ENCODE data around the gene PNCK. TPM values are rescaled to one million over a fixed set of nuclear protein-coding genes. Genes with fewer than 3 reads are reported as not detected.

Gene PNCK
- total RNA-seq, 2 donors from 2014 or later = not detected

DNA sequence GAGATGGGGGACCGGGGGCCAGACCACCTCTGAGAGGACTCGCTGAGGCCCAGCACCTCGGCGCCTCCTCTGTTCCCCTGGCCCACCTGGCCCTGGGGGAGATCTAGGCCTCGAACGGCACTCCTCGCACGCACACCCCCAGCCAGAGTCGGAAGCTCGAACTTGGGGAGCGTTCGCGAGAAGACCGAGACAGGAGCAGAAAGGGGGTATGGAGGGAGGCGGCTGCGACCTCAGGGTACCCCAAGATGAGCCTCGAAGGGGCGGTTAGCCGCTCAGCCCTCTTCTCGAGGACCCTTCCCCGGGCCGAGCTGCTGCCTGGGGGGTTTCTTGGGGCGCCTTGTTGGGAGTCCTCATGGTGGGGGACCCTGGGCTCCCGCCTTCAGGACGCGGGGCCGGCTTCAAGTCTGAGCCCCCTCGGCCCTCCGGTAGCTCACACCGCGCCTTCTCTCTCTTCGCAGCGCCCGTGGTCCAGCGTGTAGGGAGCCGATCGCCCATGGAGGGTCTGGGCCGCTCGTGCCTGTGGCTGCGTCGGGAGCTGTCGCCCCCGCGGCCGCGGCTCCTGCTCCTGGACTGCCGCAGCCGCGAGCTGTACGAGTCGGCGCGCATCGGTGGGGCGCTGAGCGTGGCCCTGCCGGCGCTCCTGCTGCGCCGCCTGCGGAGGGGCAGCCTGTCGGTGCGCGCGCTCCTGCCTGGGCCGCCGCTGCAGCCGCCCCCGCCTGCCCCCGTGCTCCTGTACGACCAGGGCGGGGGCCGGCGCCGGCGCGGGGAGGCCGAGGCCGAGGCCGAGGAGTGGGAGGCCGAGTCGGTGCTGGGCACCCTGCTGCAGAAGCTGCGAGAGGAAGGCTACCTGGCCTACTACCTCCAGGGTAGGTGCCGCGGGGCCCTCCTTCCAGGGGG, 25.9 kb downstream of the PNCK start:
- Histone ChIP-seq H3K4me3 (no peak overlapping the region), H3K27me3 (peaks cover 0 to 5% of the 10 kb centered on the region in 2 donors), H3K9me3 (no peaks in the 10 kb centered on the region), H3K36me3 (replicated peaks in 1 of 2; ENCODE audit: insufficient read depth in 1 of 2, low read depth in 2 of 2) (no peaks in the 10 kb centered on the region), H3K27ac (no peak overlapping the region), H3K4me1 (peaks cover 17% of the 10 kb centered on the region)
- WGBS, 2 donors = 19% methylated on average over 70 of the region's 85 CpGs; no CpG with 5 or more reads in 1 of the 2 donors
- ATAC-seq (no peak), DNase-seq (peak in 2 of 4 donors; percentile 2 to 5)
- TF ChIP-seq, protein P1, sequence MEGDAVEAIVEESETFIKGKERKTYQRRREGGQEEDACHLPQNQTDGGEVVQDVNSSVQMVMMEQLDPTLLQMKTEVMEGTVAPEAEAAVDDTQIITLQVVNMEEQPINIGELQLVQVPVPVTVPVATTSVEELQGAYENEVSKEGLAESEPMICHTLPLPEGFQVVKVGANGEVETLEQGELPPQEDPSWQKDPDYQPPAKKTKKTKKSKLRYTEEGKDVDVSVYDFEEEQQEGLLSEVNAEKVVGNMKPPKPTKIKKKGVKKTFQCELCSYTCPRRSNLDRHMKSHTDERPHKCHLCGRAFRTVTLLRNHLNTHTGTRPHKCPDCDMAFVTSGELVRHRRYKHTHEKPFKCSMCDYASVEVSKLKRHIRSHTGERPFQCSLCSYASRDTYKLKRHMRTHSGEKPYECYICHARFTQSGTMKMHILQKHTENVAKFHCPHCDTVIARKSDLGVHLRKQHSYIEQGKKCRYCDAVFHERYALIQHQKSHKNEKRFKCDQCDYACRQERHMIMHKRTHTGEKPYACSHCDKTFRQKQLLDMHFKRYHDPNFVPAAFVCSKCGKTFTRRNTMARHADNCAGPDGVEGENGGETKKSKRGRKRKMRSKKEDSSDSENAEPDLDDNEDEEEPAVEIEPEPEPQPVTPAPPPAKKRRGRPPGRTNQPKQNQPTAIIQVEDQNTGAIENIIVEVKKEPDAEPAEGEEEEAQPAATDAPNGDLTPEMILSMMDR (IDR thresholded peaks at IDR 0.05) = no peak
- TF ChIP-seq POLR2A (IDR thresholded peaks at IDR 0.05) = no peak
- intact Hi-C loops (cut with DNase I) = no loop called here

DNA sequence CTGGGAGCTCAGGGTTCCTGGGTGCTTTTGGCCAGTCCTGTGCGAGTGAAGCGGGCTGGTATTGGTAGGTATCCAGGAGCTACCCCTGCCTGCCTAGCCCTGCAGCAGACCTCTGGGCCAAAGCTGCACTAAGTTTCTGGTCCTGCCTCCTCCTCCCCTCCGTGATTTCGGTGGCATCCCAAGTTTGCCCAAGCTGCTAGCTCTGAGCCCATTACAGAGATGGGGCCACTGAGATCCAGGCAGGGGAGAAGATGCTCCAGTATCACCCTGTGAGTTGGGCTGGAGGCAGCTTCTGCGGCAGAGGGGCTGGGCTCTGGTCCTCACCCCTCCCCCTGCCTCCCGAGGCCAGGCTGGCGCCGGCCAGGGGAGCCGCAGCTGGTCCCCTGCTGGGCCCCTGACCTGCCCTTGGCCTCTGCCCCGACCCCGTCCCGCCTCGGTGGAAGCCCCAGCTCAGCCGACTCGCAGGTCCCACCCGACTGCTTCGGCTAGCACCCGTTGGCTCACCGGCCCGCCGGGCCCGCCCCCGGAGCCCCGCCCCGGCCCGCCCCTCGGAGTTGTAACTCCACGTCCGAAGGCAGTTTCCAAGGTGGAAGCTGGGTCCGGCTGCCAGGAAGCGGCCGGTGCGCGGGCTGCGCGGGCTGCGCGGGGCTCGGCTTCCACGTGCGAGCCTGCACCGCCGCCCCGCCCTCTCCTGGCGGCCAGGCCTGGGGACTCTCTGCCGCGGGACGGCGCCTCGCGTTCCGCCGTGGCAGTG, 26.8 kb downstream of the PNCK start, which contains the start of gene DUSP9:
Gene DUSP9, plus strand, starts transcription at position 584 of the 754 bp plus-strand sequence. CDS start 751 bp downstream, outside the sequence.
- H3K9me3 ChIP-seq = no peaks in the 10 kb centered on the region
- TF ChIP-seq, protein P1 (IDR thresholded peaks at IDR 0.05) = peak in 1 of 7 experiments; percentile 4
- no peak for TF ChIP-seq POLR2A (IDR thresholded peaks at IDR 0.05)
- DNase-seq (peak; percentile 26 to 54 (median 34)), ATAC-seq (peak; percentile 72)
- intact Hi-C loops (cut with DNase I) = no loop called here
- peaks cover 17% of the 10 kb centered on the region for H3K4me1 ChIP-seq
- no peak within 1 kb of the TSS for H3K4me3 ChIP-seq
- 9% methylated on average over 16 of the region's 53 CpGs; no CpG with 5 or more reads in 1 of the 2 donors for WGBS, 2 donors
- H3K27ac ChIP-seq = no peak within 1 kb of the TSS
- H3K27me3 ChIP-seq = peaks cover 0 to 5% of the 10 kb centered on the region in 2 donors
- H3K36me3 ChIP-seq (replicated peaks in 1 of 2; ENCODE audit: insufficient read depth in 1 of 2, low read depth in 2 of 2) = no peaks in the 10 kb centered on the region

DNA sequence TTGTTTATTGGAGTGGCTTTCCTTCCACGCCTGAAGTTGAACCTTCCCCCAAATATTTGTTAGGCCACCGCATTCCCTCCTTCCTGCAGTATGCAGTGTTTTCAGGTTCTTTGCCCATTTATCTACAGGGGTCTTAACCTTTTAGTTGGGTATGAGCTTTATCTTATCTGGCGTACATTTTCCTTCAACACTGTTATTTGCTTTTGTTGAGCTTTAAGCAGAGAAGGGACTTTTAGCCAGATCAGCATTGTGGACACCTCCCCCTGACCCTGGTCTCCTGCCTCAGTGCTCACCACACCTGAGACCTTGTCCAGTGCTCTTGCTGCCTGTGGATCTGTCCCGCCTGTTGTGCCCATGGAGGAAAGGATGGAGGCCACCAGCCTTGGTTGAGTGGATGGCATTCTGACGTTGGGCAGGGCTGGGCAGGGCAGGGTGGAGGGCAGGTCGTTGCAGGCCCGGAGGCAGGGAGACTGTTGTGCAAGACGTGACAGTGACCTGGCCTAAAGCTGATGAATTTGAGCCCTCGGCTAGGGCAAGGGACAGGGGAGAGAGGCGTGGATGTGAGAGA, 27.6 kb downstream of the PNCK start:
- H3K9me3 ChIP-seq = no peaks in the 10 kb centered on the region
- peaks cover 17% of the 10 kb centered on the region for H3K4me1 ChIP-seq
- ATAC-seq = no peak
- H3K4me3 ChIP-seq = no peak overlapping the region
- peak in 2 of 4 donors; percentile 2 for DNase-seq
- H3K27me3 ChIP-seq = peaks cover 0 to 5% of the 10 kb centered on the region in 2 donors
- no peak for TF ChIP-seq POLR2A (IDR thresholded peaks at IDR 0.05)
- TF ChIP-seq, protein P1 (IDR thresholded peaks at IDR 0.05) = no peak
- intact Hi-C loops (cut with DNase I) = no loop called here
- no peak overlapping the region for H3K27ac ChIP-seq
- 47 to 57% methylated on average over 9 to 10 of the region's 10 CpGs for whole genome bisulfite sequencing, 2 donors
- no peaks in the 10 kb centered on the region for H3K36me3 ChIP-seq (replicated peaks in 1 of 2; ENCODE audit: insufficient read depth in 1 of 2, low read depth in 2 of 2)

DNA sequence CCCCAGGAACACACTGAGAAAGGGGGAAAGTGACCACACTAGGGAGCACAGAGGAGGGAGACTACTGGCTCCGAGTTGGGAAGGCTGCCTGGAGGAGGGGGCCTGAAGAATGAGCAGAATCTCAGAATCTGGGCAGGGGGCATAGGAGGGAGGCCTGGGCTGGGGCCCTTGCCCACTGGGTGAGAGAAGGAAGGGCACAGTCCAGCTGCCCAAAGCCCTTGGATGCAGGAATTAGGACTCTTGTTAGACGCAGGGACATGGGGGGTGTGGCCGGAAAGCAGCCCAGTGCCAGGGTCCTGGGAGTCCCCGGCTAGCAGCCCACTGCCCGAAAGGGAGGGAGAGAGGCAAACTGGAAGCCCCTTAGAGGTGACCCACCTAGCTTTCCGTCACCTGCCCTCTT, 28.5 kb downstream of the PNCK start:
- Histone ChIP-seq H3K27ac (no peak overlapping the region), H3K4me3 (no peak overlapping the region), H3K27me3 (peaks cover 0 to 5% of the 10 kb centered on the region in 2 donors), H3K36me3 (replicated peaks in 1 of 2; ENCODE audit: insufficient read depth in 1 of 2, low read depth in 2 of 2) (no peaks in the 10 kb centered on the region), H3K4me1 (peaks cover 17% of the 10 kb centered on the region), H3K9me3 (no peaks in the 10 kb centered on the region)
- intact Hi-C loops (cut with DNase I) = no loop called here
- TF ChIP-seq POLR2A (IDR thresholded peaks at IDR 0.05) = no peak
- TF ChIP-seq, protein P1 (IDR thresholded peaks at IDR 0.05) = no peak
- ATAC-seq = no peak
- no peak for DNase-seq
- WGBS, 2 donors = 40 to 76% methylated on average over 1 to 5 of the region's 6 CpGs

Measured in body of pancreas (tissue), 4 donors.